ENCODE measurements around the gene SYS1. TPM values are rescaled to one million over a fixed set of nuclear protein-coding genes. Genes with fewer than 3 reads are reported as not detected.
A peak's percentile ranks its signal among the peaks of the same experiment; 100 is the strongest.

Gene SYS1
- total RNA-seq (2021) (35.1 and 38.8 TPM in 2 replicates), Bru-seq, nascent RNA (percentile 83 among the genes with signal in this experiment), BruChase-seq, experiment 1, labeled RNA remaining after a 2-hour chase (percentile 92 among the genes with signal in this experiment), BruChase-seq, experiment 2, labeled RNA remaining after a 6-hour chase (percentile 96 among the genes with signal in this experiment)
- long read RNA-seq, transcript SYS1-201 (4 exons, 2,862 nt): major isoform, 37 of 49 reads
- long read RNA-seq, transcript SYS1-205 (3 exons, 433 nt): minor isoform, 8 of 49 reads
- long read RNA-seq, partial matches to known transcripts: 0 of 49 reads
- long read RNA-seq, other reads (novel, unspliced or antisense): 3 of 49 reads

GRCh38 chr20:45362804-45363610, at the start of gene SYS1:
Gene SYS1, plus strand, starts transcription at chr20:45363156. Its CDS starts 376 bp downstream, at chr20:45363532.
- intact Hi-C loops (cut with micrococcal nuclease; ENCODE audit: unreplicated experiment): loop anchor here (1.0 to 5.0 kb wide), 6 partner anchors 18 to 408 kb away; no protein-coding TSS in a partner anchor
- ChIA-PET POLR2A (ENCODE audit: unreplicated experiment) (interaction anchor here (0.5 to 2.3 kb wide), 15 partner anchors 15 to 1043 kb away, joined by 3 to 13 read pairs (median 4); partner anchors contain the start of genes ELMO2 and SDC4), CTCF (interaction anchor here (0.5 to 1.9 kb wide), 12 partner anchors 11 to 579 kb away, joined by 3 to 18 read pairs (median 4); no protein-coding TSS in a partner anchor)
- no TSS peak for BruUV-seq (replicated peaks)
- no peaks in the 10 kb centered on the region for H3K9me2 ChIP-seq (ENCODE audit: insufficient read depth)
- TF ChIP-seq CTCF (conservative IDR thresholded peaks at IDR 0.05) (peak; percentile 92), EZH2 (IDR thresholded peaks at IDR 0.05; ENCODE audit: low read depth) (no peak)
- peak within 1 kb of the TSS; percentile 83 for H3K4me3 ChIP-seq
- H3K9me3 ChIP-seq (ENCODE audit: insufficient read depth, low read depth): no peaks in the 10 kb centered on the region
- peak within 1 kb of the TSS; percentile 90 for H3K4me2 ChIP-seq
- peak; percentile 97 to 99 for DNase-seq
- H3K27ac ChIP-seq: peak within 1 kb of the TSS; percentile 76
- H3K36me3 ChIP-seq (ENCODE audit: low read depth): peaks cover 15% of the 10 kb centered on the region; the same call in 1 of the 2 replicates
- no peaks in the 10 kb centered on the region for H3K27me3 ChIP-seq (ENCODE audit: insufficient read depth, low read depth)
- H2AFZ ChIP-seq: peak within 1 kb of the TSS; percentile 82
- H3F3A ChIP-seq (ENCODE audit: insufficient read depth, low read depth): peaks cover 7% of the 10 kb centered on the region
- H3K4me1 ChIP-seq (replicated peaks; ENCODE audit: insufficient read depth): peaks cover 29% of the 10 kb centered on the region
- H3K79me2 ChIP-seq (ENCODE audit: low read depth): peaks cover 27% of the 10 kb centered on the region
- peaks cover 7% of the 10 kb centered on the region; the same call in 1 of the 2 replicates for H4K20me1 ChIP-seq (ENCODE audit: insufficient read depth)

GRCh38 chr20:45313943-45314342, 49.0 kb upstream of the SYS1 start:
- H4K20me1 ChIP-seq (ENCODE audit: insufficient read depth): no peaks in the 10 kb centered on the region
- ChIA-PET POLR2A (ENCODE audit: unreplicated experiment) (no interaction called here), CTCF (interaction anchor here (0.5 kb wide), 1 partner anchor 133 kb away, joined by 5 read pairs; no protein-coding TSS in a partner anchor)
- H3K4me3 ChIP-seq: no peak overlapping the region
- H3K79me2 ChIP-seq (ENCODE audit: low read depth): no peaks in the 10 kb centered on the region
- TF ChIP-seq EZH2 (IDR thresholded peaks at IDR 0.05; ENCODE audit: low read depth): no peak
- TF ChIP-seq CTCF (conservative IDR thresholded peaks at IDR 0.05): no peak
- no peak overlapping the region for H3K27ac ChIP-seq
- H3K9me2 ChIP-seq (ENCODE audit: insufficient read depth): no peaks in the 10 kb centered on the region
- no TSS peak for BruUV-seq (replicated peaks)
- DNase-seq: no peak
- no peak overlapping the region for H2AFZ ChIP-seq
- intact Hi-C loops (cut with micrococcal nuclease; ENCODE audit: unreplicated experiment): loop anchor here (5.0 kb wide), 1 partner anchor 272 kb away; no protein-coding TSS in a partner anchor
- H3K9me3 ChIP-seq (ENCODE audit: insufficient read depth, low read depth): no peaks in the 10 kb centered on the region
- H3K36me3 ChIP-seq (ENCODE audit: low read depth): no peaks in the 10 kb centered on the region
- no peaks in the 10 kb centered on the region for H3F3A ChIP-seq (ENCODE audit: insufficient read depth, low read depth)
- no peaks in the 10 kb centered on the region for H3K27me3 ChIP-seq (ENCODE audit: insufficient read depth, low read depth)
- 0 out of 2 replicates have a peak, but pooled peaks cover under 1% of the 10 kb centered on the region for H3K4me1 ChIP-seq (replicated peaks; ENCODE audit: insufficient read depth)
- H3K4me2 ChIP-seq: no peak overlapping the region

GRCh38 chr20:45315672-45316071, 47.3 kb upstream of the SYS1 start:
- no peak for TF ChIP-seq EZH2 (IDR thresholded peaks at IDR 0.05; ENCODE audit: low read depth)
- no peak for TF ChIP-seq CTCF (conservative IDR thresholded peaks at IDR 0.05)
- H3F3A ChIP-seq (ENCODE audit: insufficient read depth, low read depth): peaks cover 2% of the 10 kb centered on the region; the same call in 1 of the 2 replicates
- BruUV-seq (replicated peaks): no TSS peak
- no peaks in the 10 kb centered on the region for H3K27me3 ChIP-seq (ENCODE audit: insufficient read depth, low read depth)
- H4K20me1 ChIP-seq (ENCODE audit: insufficient read depth): no peaks in the 10 kb centered on the region
- H3K79me2 ChIP-seq (ENCODE audit: low read depth): no peaks in the 10 kb centered on the region
- peaks cover 5% of the 10 kb centered on the region; the same call in 1 of the 2 replicates for H3K4me1 ChIP-seq (replicated peaks; ENCODE audit: insufficient read depth)
- no peak overlapping the region for H3K4me2 ChIP-seq
- H3K9me2 ChIP-seq (ENCODE audit: insufficient read depth): no peaks in the 10 kb centered on the region
- CTCF ChIA-PET: interaction anchor here (0.7 kb wide), 1 partner anchor 399 kb away, joined by 9 read pairs; no protein-coding TSS in a partner anchor
- POLR2A ChIA-PET (ENCODE audit: unreplicated experiment): no interaction called here
- intact Hi-C loops (cut with micrococcal nuclease; ENCODE audit: unreplicated experiment): no loop called here
- no peak overlapping the region for H3K4me3 ChIP-seq
- no peak overlapping the region for H3K27ac ChIP-seq
- DNase-seq: no peak
- no peak overlapping the region for H2AFZ ChIP-seq
- H3K36me3 ChIP-seq (ENCODE audit: low read depth): no peaks in the 10 kb centered on the region
- H3K9me3 ChIP-seq (ENCODE audit: insufficient read depth, low read depth): no peaks in the 10 kb centered on the region
